CD4-positive, alpha-beta T cell treated with Interleukin-4 for 1 hour (primary cell): Measurements from ENCODE around the gene ABR.
"Not testable (repeated sequence)": the region's sequence is repeated elsewhere in the genome, so short reads cannot be mapped to it uniquely, and the experiment has no call there.

Experiments
- DNase-seq, 2 donors: peaks; one replicate each; pipeline ENCODE4 v3.0.0-alpha.2; 2020 to 2022

The ABR gene

GRCh38 chr17:1201132-1201702, 21.4 kb upstream of the ABR start:
- DNase-seq = peak; percentile 59 to 60

GRCh38 chr17:1199271-1199743, 19.5 kb upstream of the ABR start:
- DNase-seq = not testable (repeated sequence)

GRCh38 chr17:1197781-1198490, 18.2 kb upstream of the ABR start:
- peak; percentile 73 to 87 for DNase-seq

- peak; percentile 15 to 17 for DNase-seq
Observed at GRCh38 chr17:1197379-1197778, 17.6 kb upstream of the ABR start.

- DNase-seq = no peak
Observed at GRCh38 chr17:1196946-1197345, 17.2 kb upstream of the ABR start.

- DNase-seq = no peak
Observed at GRCh38 chr17:1192911-1193699, 13.3 kb upstream of the ABR start.

GRCh38 chr17:1190751-1191331, 11.1 kb upstream of the ABR start:
- DNase-seq = no peak

GRCh38 chr17:1188812-1189504, 9.2 kb upstream of the ABR start:
- DNase-seq = no peak

- peak; percentile 78 to 81 for DNase-seq
Observed at GRCh38 chr17:1186923-1187771, 7.4 kb upstream of the ABR start.

- DNase-seq = no peak
Observed at GRCh38 chr17:1186214-1186820, 6.5 kb upstream of the ABR start.

GRCh38 chr17:1183171-1183873, 3.5 kb upstream of the ABR start:
- DNase-seq = no peak

- no peak for DNase-seq
Observed at GRCh38 chr17:1182811-1183170, 3.0 kb upstream of the ABR start.

- no peak for DNase-seq
Observed at GRCh38 chr17:1181753-1182137, 2.0 kb upstream of the ABR start.

GRCh38 chr17:1180958-1181752, 1.4 kb upstream of the ABR start:
- DNase-seq = peak in 1 of 2 donors; percentile 78

GRCh38 chr17:1179112-1179817, 516 bp downstream of the ABR start:
- DNase-seq = no peak

GRCh38 chr17:1177016-1177700, 2.6 kb downstream of the ABR start:
- no peak for DNase-seq

- DNase-seq = no peak
Observed at GRCh38 chr17:1174263-1174880, 5.4 kb downstream of the ABR start.
